K562 (cell line): Measurements from ENCODE around the gene SCMH1. TPM values are rescaled to one million over a fixed set of nuclear protein-coding genes. Genes with fewer than 3 reads are reported as not detected.

ENCODE experiments used
- ATF1 ChIP-seq, 2 experiments: fragments of 450-650 bp in 1 of 2; IDR thresholded peaks; 2 replicates each; pipeline ENCODE4 v1.6.1; 2016; ENCODE audit warnings: missing compliant biosample characterization in 1 of 2, missing genetic modification characterization in 1 of 2
- CBFB ChIP-seq: sonication (generic); formaldehyde crosslinking; IDR thresholded peaks from 2 replicates; pipeline ENCODE4 v1.4.0; 2020; ENCODE audit warnings: mild to moderate bottlenecking, missing genetic modification reagents
- CBX3 ChIP-seq, 2 experiments: IDR thresholded peaks; 1 replicate in 1 of 2; 2 replicates in 1 of 2; pipeline ENCODE4 v1.6.1; 2012; ENCODE audit warnings: inconsistent platforms in 2 of 2, low read length in 2 of 2, borderline replicate concordance in 1 of 2, control low read depth in 1 of 2
- ELF4 ChIP-seq: fragments of 450-650 bp; formaldehyde crosslinking; IDR thresholded peaks from 2 replicates; pipeline ENCODE4 v1.4.0; 2022; ENCODE audit warnings: missing genetic modification characterization
- FOXJ3 ChIP-seq: sonication (generic); formaldehyde crosslinking; IDR thresholded peaks from 2 replicates; pipeline ENCODE4 v1.4.0; 2020; ENCODE audit warnings: mild to moderate bottlenecking, missing genetic modification reagents
- GATA2 ChIP-seq: sonication (generic); formaldehyde crosslinking; IDR thresholded peaks from 2 replicates; pipeline ENCODE4 v1.4.0; 2020; ENCODE audit warnings: mild to moderate bottlenecking, missing genetic modification reagents
- MTA2 ChIP-seq: fragments of 450-650 bp; IDR thresholded peaks from 2 replicates; pipeline ENCODE4 v1.6.1; 2016; ENCODE audit warnings: low read depth
- PHF20 ChIP-seq: fragments of 450-650 bp; IDR thresholded peaks from 2 replicates; pipeline ENCODE4 v1.6.1; 2018; ENCODE audit not compliant: partially characterized antibody
- SMARCB1 ChIP-seq: IDR thresholded peaks from 2 replicates; pipeline ENCODE4 v1.6.1; 2011; ENCODE audit warnings: improper control_type of control experiment, low read depth; ENCODE audit not compliant: insufficient read length
- SP1 ChIP-seq: sonication (generic); formaldehyde crosslinking; IDR thresholded peaks from 2 replicates; pipeline ENCODE4 v1.8.1; 2022; ENCODE audit warnings: mild to moderate bottlenecking, missing genetic modification reagents
- TAF7 ChIP-seq: fragments of 450-650 bp; IDR thresholded peaks from 2 replicates; pipeline ENCODE4 v1.6.1; 2016; ENCODE audit warnings: missing genetic modification characterization, missing compliant biosample characterization
- XRCC3 ChIP-seq: fragments of 450-650 bp; IDR thresholded peaks from 2 replicates; pipeline ENCODE4 v1.6.1; 2017; ENCODE audit warnings: mild to moderate bottlenecking, moderate library complexity
- ZNF121 ChIP-seq: sonication (generic); formaldehyde crosslinking; conservative IDR thresholded peaks from 2 replicates; pipeline ENCODE4 v1.8.0; 2022; ENCODE audit warnings: missing genetic modification reagents
- ZNF347 ChIP-seq: fragments of 450-650 bp; formaldehyde crosslinking; IDR thresholded peaks from 2 replicates; pipeline ENCODE4 v1.4.0; 2020; ENCODE audit warnings: low read depth, mild to moderate bottlenecking, moderate library complexity
- ZNF57 ChIP-seq: fragments of 450-650 bp; formaldehyde crosslinking; IDR thresholded peaks from 2 replicates; pipeline ENCODE4 v1.4.0; 2020; ENCODE audit warnings: mild to moderate bottlenecking, moderate library complexity
- polyA plus RNA-seq, 8 experiments: library from polyadenylated mRNA; depleted of rRNA in 4 of 8; stranded (reverse) in 5 of 8; unstranded in 3 of 8; fragments of >200 nt; fragmentation: Nextera tagmentation in 2 of 8; fragmentation: Illumina TruSeq in 1 of 8; extraction: Ambion mirVana in 2 of 8; extraction: Trizol in 1 of 8; gene quantifications; 2 replicates each; pipeline versions ENCODE4 v1.2.1 to v1.2.3, GENCODE V29; 2011 to 2014; ENCODE audit warnings: inconsistent platforms in 1 of 8, missing spikeins in 1 of 8
- total RNA-seq, 7 experiments: library from RNA; depleted of rRNA in 6 of 7; stranded (reverse); fragments of >200 nt in 6 of 7; fragmentation: Illumina TruSeq in 2 of 7; extraction: Trizol in 2 of 7; gene quantifications; 2 replicates each; pipeline versions ENCODE4 v1.2.1 to v1.2.3, GENCODE V29; 2011 to 2021; ENCODE audit warnings: low replicate concordance in 1 of 7
- TF ChIP-seq, protein P1 (sequence below): fragments of 250-450 bp; sonication (Bioruptor Pico); IDR thresholded peaks from 2 replicates; pipeline ENCODE4 v1.8.0; 2022; ENCODE audit warnings: inconsistent platforms
- TF ChIP-seq, protein P2 (sequence below): sonication (generic); IDR thresholded peaks from 2 replicates; pipeline ENCODE4 v1.6.1; 2016
- TF ChIP-seq, protein P3 (sequence below): sonication (generic); formaldehyde crosslinking; IDR thresholded peaks from 2 replicates; pipeline ENCODE4 v1.8.0; 2022; ENCODE audit warnings: mild to moderate bottlenecking, low read depth, missing genetic modification reagents
- TF ChIP-seq, protein P4 (sequence below): fragments of 250-450 bp; sonication (Bioruptor Pico); IDR thresholded peaks from 2 replicates; pipeline ENCODE4 v1.5.0; 2021; ENCODE audit warnings: mild to moderate bottlenecking, moderate library complexity
- TF ChIP-seq, protein P5 (sequence below): fragments of 450-650 bp; IDR thresholded peaks from 2 replicates; pipeline ENCODE4 v1.6.1; 2016; ENCODE audit warnings: mild to moderate bottlenecking

SCMH1 gene
- total and polyA plus RNA-seq, 9 of the 15 experiments (the other 6 are each of a cell fraction or from before 2014, with no cell fraction given) = 8.5 to 37.0 (median 26.8) TPM

DNA sequence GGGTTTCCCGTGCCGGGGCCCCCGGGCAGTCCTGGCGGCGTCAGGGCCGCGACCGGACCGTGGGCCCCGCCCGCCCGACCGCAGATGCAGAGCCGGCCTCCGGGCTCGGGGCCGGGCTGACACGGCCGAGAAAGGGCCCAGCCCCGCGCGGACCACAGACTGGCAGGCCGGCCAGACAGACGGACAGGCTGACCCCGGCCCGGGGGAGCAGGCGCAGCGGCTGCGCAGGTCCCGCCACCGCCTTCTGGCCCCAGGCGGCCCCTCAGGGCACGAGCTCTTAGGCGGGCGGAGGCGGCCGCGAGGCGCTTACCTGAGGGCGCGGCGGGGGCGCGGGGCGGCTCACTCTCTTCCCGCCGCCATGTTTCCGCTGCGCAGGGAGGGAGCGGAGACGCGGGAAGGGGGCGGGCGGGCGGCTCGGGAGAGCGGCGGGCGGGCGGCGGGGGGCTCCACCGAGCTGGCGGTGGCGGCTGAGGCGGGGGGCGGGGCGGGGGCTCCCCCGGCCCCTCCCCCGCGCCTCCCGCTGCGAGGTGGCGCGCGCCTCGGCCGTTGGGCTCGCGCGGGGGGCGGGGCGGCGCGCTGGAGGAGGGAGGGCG lies at the start of gene SCMH1 (continued):
- no peak for TF ChIP-seq GATA2 (CRISPR knock-in tag)
- no peak for TF ChIP-seq SMARCB1
- TF ChIP-seq, protein P1, sequence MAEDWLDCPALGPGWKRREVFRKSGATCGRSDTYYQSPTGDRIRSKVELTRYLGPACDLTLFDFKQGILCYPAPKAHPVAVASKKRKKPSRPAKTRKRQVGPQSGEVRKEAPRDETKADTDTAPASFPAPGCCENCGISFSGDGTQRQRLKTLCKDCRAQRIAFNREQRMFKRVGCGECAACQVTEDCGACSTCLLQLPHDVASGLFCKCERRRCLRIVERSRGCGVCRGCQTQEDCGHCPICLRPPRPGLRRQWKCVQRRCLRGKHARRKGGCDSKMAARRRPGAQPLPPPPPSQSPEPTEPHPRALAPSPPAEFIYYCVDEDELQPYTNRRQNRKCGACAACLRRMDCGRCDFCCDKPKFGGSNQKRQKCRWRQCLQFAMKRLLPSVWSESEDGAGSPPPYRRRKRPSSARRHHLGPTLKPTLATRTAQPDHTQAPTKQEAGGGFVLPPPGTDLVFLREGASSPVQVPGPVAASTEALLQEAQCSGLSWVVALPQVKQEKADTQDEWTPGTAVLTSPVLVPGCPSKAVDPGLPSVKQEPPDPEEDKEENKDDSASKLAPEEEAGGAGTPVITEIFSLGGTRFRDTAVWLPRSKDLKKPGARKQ (CRISPR knock-in tag) = no peak
- TF ChIP-seq ZNF347 (CRISPR knock-in tag) = no peak
- TF ChIP-seq MTA2 = no peak
- TF ChIP-seq CBFB (CRISPR knock-in tag) = no peak
- no peak for TF ChIP-seq ZNF121 (CRISPR knock-in tag)
- no peak for TF ChIP-seq XRCC3
- no peak for TF ChIP-seq ELF4 (CRISPR knock-in tag)
- TF ChIP-seq ATF1 (CRISPR knock-in tag; IDR thresholded peaks at IDR 0.05) = no peak
- TF ChIP-seq ATF1 (tag; IDR thresholded peaks at IDR 0.05) = no peak
- peak; percentile 29 for TF ChIP-seq PHF20
- TF ChIP-seq CBX3 (IDR thresholded peaks at IDR 0.05; ENCODE audit: borderline replicate concordance in 1 of 2, low read length in 2 of 2) = no peak
- TF ChIP-seq, protein P2, sequence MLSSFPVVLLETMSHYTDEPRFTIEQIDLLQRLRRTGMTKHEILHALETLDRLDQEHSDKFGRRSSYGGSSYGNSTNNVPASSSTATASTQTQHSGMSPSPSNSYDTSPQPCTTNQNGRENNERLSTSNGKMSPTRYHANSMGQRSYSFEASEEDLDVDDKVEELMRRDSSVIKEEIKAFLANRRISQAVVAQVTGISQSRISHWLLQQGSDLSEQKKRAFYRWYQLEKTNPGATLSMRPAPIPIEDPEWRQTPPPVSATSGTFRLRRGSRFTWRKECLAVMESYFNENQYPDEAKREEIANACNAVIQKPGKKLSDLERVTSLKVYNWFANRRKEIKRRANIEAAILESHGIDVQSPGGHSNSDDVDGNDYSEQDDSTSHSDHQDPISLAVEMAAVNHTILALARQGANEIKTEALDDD = no peak
- no peak for TF ChIP-seq TAF7 (tag)
- no peak for TF ChIP-seq ZNF57
- no peak for TF ChIP-seq FOXJ3 (CRISPR knock-in tag)
- TF ChIP-seq SP1 (CRISPR knock-in tag) = no peak
- TF ChIP-seq, protein P3, sequence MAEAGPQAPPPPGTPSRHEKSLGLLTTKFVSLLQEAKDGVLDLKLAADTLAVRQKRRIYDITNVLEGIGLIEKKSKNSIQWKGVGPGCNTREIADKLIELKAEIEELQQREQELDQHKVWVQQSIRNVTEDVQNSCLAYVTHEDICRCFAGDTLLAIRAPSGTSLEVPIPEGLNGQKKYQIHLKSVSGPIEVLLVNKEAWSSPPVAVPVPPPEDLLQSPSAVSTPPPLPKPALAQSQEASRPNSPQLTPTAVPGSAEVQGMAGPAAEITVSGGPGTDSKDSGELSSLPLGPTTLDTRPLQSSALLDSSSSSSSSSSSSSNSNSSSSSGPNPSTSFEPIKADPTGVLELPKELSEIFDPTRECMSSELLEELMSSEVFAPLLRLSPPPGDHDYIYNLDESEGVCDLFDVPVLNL (CRISPR knock-in tag) = no peak
- TF ChIP-seq, protein P4, sequence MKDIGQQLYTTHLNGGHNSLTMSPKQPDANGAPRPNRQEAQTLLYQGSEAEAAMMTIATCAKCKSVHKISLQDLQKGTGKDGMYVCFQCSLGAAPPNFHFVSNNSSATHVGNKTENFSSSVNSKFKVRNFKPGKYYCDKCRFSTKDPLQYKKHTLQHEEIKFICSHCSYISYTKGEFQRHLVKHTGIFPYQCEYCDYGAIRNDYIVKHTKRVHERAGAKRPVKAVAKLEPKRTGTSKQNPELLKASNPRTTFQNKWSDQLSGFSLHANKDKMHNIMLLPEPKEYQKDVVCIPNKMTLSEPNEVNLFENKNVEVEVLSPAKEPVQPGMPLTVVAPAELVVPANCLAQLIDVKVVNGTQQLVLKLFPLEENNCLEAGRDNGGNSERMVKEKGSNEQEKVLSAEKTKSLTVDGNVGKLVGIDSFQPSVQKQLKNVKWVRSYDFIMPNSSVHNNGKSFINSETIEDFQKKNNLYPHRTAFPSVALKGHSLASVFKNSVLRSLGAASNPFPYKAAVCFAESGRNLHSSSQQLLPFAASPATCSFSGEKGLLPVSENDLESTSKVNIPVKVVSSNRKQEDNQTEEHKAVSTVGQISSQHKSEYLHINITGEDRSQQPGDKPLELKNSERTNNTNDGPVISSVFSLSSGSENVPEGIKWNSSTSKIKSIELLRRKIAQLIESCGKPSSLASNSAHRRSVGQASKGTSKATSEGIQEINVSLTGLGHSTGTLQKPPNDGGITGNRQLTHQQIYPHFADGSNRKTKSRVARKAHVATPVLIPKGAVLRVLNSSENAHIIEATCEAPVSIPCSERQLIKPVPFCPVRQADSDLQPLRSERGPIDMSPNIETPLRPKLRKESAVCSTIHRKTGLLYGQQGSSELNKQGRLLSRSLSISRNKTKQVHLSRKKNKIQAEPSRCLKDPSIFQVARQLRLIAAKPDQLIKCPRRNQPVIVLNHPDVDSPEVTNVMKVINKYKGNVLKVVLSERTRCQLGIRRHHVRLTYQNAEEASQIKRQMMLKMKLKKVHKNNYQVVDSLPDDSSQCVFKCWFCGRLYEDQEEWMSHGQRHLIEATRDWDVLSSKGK (CRISPR knock-in tag) = no peak
- TF ChIP-seq, protein P5, sequence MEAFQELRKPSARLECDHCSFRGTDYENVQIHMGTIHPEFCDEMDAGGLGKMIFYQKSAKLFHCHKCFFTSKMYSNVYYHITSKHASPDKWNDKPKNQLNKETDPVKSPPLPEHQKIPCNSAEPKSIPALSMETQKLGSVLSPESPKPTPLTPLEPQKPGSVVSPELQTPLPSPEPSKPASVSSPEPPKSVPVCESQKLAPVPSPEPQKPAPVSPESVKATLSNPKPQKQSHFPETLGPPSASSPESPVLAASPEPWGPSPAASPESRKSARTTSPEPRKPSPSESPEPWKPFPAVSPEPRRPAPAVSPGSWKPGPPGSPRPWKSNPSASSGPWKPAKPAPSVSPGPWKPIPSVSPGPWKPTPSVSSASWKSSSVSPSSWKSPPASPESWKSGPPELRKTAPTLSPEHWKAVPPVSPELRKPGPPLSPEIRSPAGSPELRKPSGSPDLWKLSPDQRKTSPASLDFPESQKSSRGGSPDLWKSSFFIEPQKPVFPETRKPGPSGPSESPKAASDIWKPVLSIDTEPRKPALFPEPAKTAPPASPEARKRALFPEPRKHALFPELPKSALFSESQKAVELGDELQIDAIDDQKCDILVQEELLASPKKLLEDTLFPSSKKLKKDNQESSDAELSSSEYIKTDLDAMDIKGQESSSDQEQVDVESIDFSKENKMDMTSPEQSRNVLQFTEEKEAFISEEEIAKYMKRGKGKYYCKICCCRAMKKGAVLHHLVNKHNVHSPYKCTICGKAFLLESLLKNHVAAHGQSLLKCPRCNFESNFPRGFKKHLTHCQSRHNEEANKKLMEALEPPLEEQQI = no peak
